ENCODE results near the gene SMARCD1.

SMARCD1 gene

DNA sequence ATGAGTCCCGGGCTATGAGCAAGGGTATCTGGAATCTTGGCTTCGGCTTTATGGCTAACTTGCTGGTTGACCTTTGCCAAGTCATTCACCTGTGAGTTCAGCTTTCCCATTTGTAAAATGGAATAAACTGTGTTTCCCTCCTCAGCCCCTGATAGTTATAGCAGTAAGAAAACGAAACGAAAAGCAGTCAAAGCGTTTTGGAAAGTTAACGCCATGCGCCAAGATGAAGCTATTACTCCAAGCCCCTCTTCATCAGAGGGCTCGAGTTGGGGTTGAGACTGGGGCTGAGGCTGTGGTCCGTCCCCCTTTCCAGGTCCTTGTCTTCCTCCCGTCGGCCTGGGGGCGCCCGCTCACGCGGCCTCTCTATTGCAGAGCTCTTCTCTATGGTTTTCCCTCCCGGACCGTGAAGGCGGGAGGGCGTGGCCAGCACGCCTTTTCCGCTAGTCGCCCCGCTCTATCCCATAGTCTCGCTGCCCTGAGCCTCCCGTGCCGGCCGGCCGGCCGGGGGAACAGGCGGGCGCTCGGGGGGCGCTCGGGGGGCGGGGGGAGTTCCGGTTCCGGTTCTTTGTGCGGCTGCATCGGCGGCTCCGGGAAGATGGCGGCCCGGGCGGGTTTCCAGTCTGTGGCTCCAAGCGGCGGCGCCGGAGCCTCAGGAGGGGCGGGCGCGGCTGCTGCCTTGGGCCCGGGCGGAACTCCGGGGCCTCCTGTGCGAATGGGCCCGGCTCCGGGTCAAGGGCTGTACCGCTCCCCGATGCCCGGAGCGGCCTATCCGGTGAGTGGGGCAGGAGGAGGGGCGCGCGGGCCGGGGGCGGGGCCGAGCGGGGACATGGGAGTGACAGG is at the start of gene SMARCD1:
Gene SMARCD1, plus strand, starts transcription at position 568 of the 840 bp plus-strand sequence. Its CDS starts 28 bp downstream, at position 596.
- DNase-seq: peak; percentile 95

- no peak for DNase-seq
These were observed 46.8 kb upstream of the SMARCD1 start for GRCh38 chr12:50038336-50038735.

- DNase-seq: peak; percentile 86
These were observed 45.8 kb upstream of the SMARCD1 start for GRCh38 chr12:50039151-50039835.

GRCh38 chr12:50040657-50041056 is 44.5 kb upstream of the SMARCD1 start:
- no peak for DNase-seq

GRCh38 chr12:50041062-50041860 is 43.9 kb upstream of the SMARCD1 start:
- DNase-seq: no peak

GRCh38 chr12:50041962-50042361 is 43.2 kb upstream of the SMARCD1 start:
- DNase-seq: no peak

DNA sequence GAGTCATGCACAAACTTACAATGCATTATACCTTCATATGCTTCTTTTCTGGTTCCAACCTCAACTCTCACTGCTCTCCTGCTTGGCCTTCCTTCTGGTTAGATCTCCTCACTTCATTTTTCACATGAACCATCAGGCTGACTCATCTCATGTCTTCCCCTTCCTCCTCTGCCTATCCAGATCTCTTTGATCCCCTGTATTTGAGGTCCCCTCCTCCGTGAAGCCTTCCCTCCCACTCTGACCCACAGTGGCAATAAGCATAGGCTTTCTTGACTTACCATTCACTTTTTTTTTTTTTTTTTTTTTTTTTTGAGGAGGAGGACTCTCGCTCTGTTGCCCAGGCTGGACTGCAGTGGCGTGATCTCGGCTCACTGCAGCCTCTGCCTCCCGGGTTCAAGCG is 42.4 kb upstream of the SMARCD1 start:
- no peak for DNase-seq

DNA sequence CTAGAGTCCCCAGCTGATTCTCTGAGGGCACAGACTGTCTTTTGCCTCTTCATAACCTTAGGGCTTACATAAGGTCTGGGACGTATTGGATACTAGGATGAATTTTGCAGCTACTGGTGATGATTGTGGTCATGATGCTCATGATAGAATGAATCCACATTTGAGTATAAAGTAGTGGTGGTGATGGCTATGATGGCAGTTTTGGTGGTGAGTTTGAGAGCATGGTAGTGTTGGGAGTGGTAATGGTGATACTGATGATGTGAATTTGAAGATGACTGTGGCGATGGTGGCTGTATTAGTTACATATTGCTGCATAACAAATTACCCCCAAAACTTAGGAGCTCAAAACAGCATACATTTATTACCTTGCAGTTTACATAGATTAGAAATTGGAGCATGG is 41.8 kb upstream of the SMARCD1 start:
- DNase-seq: no peak

GRCh38 chr12:50043854-50044253 is 41.3 kb upstream of the SMARCD1 start:
- no peak for DNase-seq

DNA sequence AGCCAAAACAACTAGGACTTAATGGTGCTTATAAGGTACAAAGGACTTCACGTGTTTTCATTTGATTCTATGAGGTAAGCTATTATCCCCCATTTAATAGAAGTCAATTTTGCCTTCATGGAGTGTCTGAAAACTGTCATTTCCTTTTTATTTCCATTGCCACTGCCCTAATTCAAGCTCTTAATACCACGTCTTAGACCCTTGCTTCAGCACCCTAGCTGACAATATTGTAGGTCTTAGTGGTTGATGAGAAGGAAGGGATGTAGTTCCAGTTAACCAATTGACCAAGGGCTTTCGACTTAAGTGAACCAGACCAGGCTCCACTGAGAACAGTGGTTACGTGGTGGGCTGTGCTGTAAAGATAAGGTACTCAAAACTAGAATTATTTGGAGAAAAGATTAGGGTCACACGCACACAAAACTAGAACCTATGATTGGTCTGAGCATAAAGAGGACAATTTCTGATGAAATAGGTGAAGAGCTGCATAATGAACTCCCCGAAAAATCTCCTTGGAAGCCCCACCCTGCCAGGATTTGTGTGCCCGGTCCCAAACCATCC is 37.4 kb upstream of the SMARCD1 start:
- DNase-seq: no peak

DNA sequence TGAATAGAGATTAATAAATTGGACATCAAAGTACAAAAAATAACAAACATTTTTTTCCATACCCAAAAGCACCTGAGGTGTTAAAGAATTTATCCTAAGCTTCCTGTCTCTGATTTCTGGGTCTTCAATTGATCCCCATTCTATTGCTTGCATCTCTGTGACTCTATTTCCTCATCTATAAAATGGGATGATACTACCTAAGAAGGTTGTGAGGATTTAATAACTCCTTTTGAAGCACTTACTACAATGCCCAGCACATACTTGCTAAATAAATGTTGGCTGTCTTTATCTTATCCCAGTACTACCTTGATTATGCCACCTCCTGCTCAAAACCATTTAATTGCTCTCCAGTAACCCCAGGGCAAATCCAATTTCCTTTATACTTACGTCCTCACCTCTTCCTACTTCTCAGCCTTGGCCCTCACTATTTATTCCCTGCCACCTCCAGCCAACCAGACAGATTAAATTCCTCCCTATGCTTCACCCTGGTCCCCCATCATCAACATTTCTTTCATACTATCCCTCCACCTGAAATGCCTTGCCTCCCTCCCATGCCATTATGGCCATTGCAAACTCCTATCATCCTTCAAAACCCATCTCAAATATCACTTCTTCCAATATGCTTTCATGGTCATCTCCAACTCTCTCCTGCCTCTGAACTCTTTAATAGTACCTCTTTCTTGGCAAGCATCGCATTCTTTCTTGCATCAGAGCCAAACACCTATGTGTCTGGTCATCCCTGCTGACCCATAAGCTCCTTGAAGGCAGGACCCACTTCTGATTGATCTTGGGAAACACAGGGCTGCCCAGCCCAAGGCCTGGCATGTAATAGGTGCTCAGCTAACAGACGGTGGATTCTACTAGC is 35.7 kb upstream of the SMARCD1 start:
- no peak for DNase-seq

- DNase-seq: no peak
These were observed 35.1 kb upstream of the SMARCD1 start for GRCh38 chr12:50050119-50050385.

DNA sequence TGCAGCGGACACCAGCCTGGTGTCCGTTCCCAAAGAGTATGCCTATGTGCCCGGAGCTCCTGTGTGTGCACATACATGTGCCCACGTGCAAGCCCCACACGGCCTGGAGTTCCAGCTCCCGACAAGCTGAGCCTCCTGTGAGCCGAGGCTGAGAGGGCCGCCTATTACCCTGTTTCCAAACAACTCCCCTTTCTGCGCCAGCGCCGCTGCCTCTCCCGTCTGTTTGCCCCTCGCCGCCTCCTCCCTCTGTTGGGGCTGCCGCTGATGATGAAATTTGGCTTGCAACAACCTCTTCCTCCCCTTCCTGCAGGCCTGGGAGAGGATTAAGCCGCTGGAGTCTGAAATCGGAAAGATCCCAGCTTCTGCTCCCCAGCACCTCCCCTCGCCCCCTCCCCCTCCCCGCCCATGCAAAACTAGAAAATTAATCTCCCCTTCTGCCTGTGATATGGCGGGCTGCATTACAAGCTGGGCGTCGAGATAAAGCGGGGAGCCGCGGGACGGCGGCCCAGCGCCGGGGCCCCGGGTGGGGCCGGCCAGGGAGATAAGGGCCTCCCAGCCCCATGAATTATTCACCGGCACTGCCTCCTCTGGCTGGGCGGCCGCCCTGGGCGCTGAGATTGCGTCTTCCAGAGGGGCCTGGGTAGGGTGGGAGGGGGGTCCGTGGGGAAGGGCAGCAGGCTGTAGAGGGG is 34.6 kb upstream of the SMARCD1 start:
- DNase-seq: no peak

DNA sequence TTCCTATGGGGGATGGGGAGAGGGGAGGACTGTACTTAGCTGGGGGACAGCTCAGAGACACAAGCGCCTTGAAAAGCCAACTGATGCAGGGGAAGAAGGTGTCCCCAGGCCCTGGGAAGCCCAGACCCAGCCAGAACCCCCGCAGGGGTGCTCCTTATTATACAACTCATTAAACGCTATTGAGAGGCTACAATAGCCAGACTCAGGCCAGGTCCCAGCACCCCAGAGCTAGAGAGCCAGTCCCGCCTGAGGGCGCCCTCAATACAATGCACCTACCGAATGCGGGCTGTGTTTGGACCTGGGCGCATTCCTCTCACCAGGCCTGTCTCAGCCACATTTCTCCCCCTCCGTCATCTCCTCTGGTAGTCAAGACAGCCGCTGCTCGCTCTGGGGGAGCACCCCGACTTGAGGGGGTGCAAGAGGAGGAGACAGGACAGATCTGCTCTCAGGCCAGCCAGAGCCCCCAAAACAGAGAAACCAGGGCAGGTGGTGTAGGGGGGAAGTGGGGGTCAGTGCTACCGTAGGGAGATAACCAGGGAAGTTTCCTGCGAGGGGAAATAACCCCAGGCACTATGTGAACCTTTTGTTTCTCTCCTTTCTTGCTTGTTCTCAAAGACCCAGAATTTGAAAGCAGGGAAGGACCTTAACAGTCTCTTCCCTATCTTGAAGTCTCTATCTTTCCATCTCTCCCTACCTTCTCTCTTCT is 33.9 kb upstream of the SMARCD1 start:
- DNase-seq: no peak

DNA sequence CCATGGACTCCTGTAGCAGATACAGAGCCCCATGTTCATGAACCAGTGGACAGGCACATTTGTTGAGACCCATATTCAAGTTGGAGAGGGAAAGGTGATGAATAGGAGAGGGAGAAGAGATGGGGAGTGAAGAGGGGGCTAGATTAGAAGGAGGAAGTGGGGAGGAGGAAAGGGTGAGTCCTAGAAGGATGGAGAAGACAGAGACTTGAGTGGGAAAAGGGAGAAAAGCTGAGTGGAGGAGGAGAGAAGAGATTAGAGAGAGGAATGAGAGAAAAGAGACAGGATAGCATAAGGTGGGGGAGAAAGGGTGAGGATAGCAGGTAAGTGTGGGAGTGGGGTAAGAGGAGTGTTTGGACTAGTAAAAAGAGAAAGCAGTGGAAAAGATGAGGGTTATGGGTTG is 32.6 kb upstream of the SMARCD1 start:
- DNase-seq: no peak

DNA sequence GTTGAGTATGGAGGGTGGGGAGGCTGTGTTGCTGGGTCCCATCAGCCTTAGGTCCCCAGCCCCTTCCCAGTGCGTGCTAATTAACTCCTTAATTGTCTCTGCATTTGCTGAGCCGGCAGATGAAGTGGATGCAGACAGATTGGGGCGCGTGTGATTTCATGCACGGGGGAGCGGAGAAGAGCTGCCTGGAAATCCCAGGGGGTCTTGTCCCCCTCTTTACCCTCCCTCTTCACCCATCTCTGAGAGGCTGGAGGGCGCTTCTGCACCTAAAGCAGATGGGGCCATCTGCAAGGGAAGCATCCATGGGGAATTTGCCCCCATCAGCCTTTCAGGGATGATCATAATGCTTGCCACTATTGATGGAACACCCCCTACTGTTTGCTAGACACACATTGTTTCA is 32.2 kb upstream of the SMARCD1 start:
- DNase-seq: no peak

- no peak for DNase-seq
These were observed 31.6 kb upstream of the SMARCD1 start for GRCh38 chr12:50053583-50053982.

DNA sequence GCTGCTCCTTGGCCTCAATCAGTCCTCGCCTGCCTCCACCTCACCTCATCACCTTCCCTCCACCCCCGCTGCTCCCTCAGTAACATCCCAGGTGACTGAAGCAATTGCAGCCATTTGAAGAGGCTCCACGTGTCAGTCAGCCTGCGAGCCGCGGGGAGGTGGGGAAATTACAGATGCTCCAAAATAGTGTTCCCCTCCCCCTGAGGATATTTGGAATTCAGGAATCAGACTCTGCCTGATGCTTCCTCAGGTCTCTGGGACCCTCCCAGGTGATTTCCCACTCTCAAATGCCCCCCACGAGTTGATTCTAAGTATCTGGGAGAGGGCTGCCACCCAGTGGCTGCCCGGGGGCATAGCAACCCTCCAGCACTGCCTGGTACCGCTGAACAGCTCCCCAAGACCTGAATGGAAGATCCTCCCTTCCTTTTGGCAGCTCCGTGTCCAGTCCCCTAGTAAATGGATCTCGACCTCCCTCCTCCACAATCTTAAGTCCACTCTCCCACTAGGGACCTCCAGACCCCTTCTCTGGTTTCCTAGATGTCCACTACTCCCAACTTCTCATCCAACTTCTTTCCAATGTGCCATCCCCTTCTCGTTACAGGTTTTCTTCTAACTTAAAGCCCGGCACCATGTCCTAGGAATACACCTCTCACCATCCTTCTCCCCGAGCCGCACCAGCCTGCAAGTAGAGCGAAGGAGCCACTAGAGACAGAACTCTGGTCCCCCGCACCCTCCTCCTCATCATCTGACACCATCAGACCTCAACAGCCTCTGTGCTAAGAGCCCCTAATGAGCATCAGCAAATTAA is 29.1 kb upstream of the SMARCD1 start:
- DNase-seq: peak; percentile 54

GRCh38 chr12:50056639-50056976 is 28.5 kb upstream of the SMARCD1 start:
- DNase-seq: no peak
